ENCODE data around the gene IGSF8.

Gene IGSF8

DNA sequence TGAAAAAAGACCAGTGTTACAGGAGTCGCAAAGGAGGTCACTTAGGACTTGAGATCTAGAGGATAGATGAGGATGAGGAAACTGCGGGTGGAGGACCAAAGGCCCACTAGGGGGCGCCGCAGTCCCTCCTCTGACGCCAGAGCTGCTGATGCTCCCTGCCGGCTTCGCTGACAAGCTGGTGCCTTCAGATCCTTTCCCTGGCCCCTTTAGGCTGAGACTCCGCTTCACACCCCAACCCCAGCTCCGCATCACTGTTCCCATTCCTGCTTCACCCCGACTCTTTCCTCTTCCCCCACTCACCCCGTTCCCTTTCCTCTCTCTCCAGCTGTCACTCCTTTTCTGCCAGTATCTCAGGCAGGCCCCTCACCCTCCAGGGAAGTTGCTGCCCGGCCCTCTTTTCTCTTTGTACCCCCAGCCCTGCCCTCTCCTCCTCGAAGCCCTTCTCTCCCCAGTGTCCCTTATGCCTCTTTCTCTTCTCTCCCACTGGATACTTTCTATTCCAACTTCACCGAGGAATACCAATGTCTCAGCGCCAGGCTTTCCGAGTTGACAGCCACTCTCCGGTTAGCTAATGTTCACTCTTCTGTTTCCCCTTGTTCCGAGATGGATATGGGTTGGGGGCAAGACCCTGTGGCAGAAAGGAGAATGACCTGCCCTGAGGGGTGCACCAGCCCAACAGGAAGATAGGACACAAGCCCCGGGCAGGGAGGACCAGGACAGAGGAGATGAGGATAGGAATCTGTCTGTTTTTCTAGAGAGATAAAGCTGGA, 12.5 kb downstream of the IGSF8 start:
- DNase-seq: peak; percentile 44

- DNase-seq: no peak
These were observed 13.6 kb downstream of the IGSF8 start for GRCh38 chr1:160084771-160085321.

DNA sequence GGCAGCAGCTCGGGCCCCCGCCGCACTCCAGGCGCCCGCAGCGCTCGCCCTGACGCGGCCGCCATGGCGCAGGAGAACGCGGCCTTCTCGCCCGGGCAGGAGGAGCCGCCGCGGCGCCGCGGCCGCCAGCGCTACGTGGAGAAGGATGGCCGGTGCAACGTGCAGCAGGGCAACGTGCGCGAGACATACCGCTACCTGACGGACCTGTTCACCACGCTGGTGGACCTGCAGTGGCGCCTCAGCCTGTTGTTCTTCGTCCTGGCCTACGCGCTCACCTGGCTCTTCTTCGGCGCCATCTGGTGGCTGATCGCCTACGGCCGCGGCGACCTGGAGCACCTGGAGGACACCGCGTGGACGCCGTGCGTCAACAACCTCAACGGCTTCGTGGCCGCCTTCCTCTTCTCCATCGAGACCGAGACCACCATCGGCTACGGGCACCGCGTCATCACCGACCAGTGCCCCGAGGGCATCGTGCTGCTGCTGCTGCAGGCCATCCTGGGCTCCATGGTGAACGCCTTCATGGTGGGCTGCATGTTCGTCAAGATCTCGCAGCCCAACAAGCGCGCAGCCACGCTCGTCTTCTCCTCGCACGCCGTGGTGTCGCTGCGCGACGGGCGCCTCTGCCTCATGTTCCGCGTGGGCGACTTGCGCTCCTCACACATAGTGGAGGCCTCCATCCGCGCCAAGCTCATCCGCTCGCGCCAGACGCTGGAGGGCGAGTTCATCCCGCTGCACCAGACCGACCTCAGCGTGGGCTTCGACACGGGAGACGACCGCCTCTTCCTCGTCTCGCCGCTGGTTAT, 14.2 kb downstream of the IGSF8 start:
- DNase-seq: peak; percentile 76

- no peak for DNase-seq
These were observed 15.5 kb downstream of the IGSF8 start for GRCh38 chr1:160082926-160083325.

GRCh38 chr1:160082487-160082886, 15.9 kb downstream of the IGSF8 start:
- DNase-seq: no peak

- DNase-seq: no peak
These were observed 17.0 kb downstream of the IGSF8 start, which contains the start of gene KCNJ9 for GRCh38 chr1:160081261-160081936. Gene KCNJ9 (plus strand): TSS chr1:160081538. CDS start chr1:160084031, 2,493 bp downstream.

- DNase-seq: no peak
These were observed 17.9 kb downstream of the IGSF8 start for GRCh38 chr1:160080381-160081100.

DNA sequence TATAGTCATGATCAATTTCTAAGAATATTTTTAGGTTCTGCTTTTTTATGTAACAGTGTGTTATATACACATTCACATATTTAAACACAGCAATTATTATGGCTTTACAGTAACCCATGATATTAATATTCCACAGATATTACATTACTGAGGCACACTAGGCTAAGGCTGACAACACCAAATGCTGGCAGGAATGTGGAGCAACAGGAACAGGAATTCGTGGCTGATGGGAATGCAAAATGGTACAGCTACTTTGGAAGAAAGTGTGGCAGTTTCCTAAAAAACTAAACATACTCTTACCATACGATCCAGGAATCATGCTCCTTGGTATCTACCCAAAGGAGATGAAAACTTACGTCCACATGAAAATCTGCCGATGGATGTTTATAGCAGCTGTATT, 19.0 kb downstream of the IGSF8 start:
- no peak for DNase-seq

GRCh38 chr1:160078512-160079195, 19.8 kb downstream of the IGSF8 start:
- DNase-seq: no peak

GRCh38 chr1:160077486-160077885, 20.9 kb downstream of the IGSF8 start:
- DNase-seq: no peak

DNA sequence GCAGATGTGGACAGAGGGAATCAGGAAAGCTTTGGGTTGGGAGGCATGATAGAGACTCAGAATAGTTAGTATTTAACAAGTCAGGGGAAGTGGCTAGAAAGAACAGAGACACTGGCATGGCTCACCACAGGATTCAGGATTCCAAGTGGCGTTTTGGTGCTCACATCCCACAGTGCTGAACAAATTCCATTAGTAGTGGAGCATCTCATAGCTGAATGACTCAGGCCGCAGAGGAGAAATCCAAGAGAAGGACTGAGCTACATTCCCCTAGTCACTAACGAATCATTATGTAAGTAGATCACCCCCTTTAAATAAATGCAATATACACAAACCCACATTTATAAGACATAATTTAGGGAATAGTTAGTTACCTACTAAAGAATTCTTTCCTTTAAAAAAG, 22.1 kb downstream of the IGSF8 start:
- no peak for DNase-seq

DNA sequence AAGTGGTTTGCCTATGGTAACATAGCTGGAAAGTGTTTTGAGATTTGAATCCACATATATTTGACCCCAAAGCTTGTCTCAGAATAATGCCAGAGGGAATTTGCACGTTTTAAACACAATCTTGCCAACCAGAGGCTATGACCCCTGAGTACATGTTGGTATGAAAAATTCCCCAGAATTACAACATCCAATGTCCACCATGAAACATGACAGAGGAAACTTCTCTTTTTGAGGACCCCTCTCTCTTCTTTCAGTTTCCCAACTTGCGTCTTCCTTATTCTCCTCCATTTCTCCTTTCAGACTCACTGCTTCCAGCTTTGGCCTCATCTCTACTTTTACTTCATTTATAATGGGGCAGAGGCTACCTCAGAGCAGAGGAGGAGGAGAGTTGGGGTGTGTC, 22.6 kb downstream of the IGSF8 start:
- DNase-seq: no peak

DNA sequence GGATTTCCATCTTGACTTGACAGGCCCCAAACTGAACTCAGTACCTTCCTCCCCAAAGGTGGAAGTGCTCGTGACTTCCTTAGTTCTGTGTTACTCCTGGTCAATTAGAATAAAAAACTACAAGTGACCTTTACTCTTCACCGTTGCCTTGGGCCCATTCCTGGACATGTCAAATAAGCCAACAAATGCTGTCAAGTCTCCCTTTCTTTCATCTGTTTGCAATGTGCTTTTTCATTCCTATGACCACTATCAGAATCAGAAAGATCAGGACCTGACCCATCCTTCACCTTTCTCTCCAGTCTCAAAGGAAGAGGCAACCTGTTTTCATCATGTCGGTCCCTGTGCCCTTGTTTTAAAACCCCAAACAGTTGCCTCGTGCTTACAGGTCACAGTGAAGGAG, 23.6 kb downstream of the IGSF8 start:
- no peak for DNase-seq

DNA sequence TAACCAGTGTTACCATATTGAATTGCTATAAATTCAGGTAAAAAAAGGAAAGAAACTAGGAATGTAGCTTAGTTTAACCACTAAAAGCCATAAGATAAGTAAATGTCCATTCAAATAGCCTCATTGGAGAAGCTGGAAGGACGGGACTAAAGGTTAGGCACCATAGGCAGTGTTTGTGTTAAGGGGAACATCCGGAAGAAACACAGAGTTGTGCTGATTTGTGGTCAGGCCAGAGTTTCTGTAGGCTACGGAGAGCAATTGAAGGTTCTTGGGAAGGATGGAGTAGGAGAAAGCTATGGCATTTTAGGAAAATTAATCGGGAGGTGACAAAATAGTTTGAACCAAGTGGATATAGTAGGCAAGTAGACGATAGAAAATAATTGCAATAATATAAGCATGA, 27.1 kb downstream of the IGSF8 start:
- DNase-seq: no peak

- no peak for DNase-seq
These were observed 27.9 kb downstream of the IGSF8 start for GRCh38 chr1:160070243-160071163.

DNA sequence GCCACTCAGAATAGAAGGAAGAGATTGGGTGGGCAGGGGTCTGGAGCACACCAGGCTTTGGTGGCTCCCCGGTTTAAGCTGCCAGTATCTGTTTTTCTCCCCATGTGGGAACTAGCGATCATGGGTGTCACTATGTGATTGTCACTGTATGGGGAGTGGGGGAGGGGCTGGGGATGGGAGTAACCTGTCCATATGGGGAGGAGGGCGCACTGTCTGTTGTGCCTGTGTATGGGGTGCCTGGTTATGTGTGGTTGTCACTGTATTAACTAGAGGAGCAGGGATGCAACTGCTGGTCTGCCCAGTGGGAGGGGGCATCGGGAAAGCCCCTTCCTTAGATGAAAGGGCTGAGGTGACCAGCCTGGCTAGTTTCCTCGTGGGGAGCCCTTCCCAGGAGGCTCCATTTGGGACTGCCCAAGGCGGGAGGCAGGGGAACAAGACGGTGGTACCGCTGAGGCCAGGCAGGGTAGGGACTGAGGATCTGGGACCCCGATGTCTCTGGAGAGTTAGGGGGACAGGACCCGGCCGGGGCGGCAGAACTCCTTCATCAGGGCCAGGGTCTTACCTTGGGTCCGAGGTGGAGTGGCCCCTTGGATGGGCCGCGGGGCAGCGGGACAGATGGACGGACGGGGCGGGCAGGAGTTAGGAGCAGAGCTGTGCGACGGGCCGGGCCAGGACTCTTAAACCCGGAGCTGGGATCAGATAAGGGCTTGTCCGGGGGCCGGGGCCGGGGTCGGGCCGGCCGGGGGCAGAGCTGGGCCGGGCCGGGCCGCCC, 28.8 kb downstream of the IGSF8 start, which contains the start of gene KCNJ10:
Gene KCNJ10, minus strand, starts transcription at position 701 of the 772 bp plus-strand sequence. CDS start 27,628 bp downstream, outside the sequence.
- DNase-seq: no peak

DNA sequence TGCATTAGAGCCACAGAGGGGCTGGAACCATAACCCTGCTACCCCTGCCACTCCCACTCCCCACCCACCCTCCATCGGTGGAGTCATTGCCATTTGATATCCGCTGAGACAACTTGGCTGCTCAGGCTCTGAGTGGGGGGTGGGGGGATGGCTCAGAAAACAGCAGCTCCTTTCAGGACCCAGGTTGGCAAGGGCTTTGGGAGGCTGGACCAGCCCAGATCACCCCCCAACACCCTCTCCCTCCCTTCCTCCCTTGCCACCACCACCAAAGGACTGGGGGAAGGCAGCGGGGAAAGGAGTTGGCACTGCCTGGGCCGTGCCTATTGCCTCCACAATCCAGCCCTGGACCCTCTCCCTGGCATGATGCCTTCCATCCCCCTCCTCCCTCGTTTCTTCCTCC, 30.2 kb downstream of the IGSF8 start:
- DNase-seq: no peak

DNA sequence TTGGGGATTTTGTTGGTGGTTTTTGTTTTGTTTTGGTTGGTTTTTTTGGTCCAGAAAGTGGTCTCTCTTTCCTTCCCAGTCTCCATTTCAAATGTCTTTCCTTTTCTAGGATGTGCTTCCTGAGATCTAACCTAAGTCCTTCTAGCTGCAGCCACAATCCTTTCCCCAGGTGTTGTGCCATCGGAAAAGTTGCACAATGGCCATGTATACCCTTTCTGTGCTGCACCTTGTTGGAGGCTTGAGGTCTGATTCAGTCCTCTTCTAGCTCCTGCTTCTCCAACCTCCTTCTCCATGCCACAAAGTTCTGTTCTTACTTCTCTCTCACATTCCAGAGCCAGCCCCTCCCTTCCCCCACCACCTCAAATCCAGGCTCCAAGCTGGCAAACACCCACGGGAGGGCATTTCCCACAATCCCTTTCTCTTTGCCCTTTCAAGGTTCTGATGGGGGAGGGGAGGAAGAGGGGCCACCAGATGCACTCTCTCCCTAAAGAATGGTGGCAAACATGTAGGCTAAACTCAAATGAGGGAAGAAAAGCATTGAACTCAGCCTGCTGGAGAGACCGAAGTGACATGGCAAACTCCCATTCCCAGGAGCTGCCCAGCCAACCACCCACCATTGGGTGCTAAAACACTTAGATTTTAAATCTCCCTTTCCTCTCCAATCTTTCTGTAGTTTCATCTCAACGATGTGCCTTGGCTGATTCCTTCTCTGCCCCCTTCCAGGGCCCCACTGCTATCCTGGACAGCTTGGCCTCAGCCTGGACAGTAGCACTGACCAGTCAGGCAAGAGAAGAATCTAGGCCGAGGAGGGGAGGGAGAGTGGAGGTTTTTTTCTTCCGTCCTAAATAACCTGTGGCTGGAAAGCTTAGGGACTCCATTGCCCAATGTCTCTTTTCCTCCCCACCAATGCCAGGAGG, 31.3 kb downstream of the IGSF8 start:
- no peak for DNase-seq

GRCh38 chr1:160064746-160065145, 33.7 kb downstream of the IGSF8 start:
- DNase-seq: no peak

All from DMS153 (cell line).